Transverse colon (tissue), 3 donors: ENCODE data around the gene KLF2.

Source experiments
- POLR2A ChIP-seq: fragments of 450-650 bp; IDR thresholded peaks from one replicate; pipeline ENCODE4 v1.6.1; 2016; ENCODE audit warnings: antibody characterized with exemption, mild to moderate bottlenecking, moderate library complexity
- TF ChIP-seq, protein P1 (sequence below), 5 experiments: fragments of 200-600 bp in 3 of 5; fragments of 450-650 bp in 2 of 5; sonication (generic) in 3 of 5; IDR thresholded peaks; 1 replicate in 2 of 5; 2 replicates in 3 of 5; pipeline ENCODE4 v1.5.1; 2016 to 2017; ENCODE audit warnings: antibody characterized with exemption in 5 of 5, inconsistent platforms in 3 of 5, mild to moderate bottlenecking in 2 of 5, moderate library complexity in 1 of 5

DNA sequence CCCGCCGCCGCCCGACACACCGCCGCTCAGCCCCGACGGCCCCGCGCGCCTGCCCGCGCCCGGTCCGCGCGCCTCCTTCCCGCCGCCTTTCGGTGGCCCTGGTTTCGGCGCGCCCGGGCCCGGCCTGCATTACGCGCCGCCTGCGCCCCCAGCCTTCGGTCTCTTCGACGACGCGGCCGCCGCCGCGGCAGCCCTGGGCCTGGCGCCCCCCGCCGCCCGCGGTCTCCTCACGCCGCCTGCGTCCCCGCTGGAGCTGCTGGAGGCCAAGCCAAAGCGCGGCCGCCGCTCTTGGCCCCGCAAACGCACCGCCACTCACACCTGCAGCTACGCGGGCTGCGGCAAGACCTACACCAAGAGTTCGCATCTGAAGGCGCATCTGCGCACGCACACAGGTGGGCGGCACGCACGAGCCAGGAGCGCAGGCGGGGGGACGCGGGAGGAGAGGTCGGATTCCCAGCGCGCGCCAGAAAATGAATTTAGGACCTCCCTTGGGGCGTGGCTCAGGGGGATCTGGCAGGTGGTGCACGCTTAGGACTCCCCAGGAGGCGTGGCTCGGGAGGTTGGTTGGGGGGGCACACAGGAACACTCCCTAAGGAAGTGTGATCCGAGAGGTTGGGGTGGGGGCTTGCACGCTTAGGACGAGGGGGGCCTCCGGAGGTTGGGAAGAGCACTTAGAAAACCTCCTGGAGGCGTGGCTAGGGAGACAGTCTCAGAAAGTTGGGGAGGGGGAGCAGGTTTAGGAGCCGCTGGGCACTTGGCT is 1.2 kb downstream of the KLF2 start:
- no peak for TF ChIP-seq POLR2A
- TF ChIP-seq, protein P1, sequence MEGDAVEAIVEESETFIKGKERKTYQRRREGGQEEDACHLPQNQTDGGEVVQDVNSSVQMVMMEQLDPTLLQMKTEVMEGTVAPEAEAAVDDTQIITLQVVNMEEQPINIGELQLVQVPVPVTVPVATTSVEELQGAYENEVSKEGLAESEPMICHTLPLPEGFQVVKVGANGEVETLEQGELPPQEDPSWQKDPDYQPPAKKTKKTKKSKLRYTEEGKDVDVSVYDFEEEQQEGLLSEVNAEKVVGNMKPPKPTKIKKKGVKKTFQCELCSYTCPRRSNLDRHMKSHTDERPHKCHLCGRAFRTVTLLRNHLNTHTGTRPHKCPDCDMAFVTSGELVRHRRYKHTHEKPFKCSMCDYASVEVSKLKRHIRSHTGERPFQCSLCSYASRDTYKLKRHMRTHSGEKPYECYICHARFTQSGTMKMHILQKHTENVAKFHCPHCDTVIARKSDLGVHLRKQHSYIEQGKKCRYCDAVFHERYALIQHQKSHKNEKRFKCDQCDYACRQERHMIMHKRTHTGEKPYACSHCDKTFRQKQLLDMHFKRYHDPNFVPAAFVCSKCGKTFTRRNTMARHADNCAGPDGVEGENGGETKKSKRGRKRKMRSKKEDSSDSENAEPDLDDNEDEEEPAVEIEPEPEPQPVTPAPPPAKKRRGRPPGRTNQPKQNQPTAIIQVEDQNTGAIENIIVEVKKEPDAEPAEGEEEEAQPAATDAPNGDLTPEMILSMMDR (IDR thresholded peaks at IDR 0.05) = no peak
